Measurements from ENCODE around the gene SAP30.

DNA sequence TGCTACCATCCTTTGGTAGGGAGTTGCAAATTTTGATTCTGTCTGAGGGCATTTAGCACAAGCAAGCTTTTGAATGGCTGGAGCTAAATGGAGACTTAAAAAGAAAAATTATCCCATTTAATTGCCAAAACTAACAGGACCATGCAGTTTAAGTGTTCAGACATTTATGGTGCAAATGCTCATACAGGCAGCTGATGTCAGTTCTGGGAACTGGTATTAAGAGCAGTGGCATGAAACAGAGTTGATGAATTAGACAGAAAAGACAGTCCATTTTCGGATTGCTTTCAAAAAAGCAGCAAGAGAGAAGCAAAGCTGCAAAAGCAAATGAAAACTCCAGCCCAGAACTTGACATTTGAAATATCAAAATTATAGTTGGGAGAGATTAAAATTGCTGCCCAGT lies 26.9 kb downstream of the SAP30 start:
- TF ChIP-seq, protein P1, sequence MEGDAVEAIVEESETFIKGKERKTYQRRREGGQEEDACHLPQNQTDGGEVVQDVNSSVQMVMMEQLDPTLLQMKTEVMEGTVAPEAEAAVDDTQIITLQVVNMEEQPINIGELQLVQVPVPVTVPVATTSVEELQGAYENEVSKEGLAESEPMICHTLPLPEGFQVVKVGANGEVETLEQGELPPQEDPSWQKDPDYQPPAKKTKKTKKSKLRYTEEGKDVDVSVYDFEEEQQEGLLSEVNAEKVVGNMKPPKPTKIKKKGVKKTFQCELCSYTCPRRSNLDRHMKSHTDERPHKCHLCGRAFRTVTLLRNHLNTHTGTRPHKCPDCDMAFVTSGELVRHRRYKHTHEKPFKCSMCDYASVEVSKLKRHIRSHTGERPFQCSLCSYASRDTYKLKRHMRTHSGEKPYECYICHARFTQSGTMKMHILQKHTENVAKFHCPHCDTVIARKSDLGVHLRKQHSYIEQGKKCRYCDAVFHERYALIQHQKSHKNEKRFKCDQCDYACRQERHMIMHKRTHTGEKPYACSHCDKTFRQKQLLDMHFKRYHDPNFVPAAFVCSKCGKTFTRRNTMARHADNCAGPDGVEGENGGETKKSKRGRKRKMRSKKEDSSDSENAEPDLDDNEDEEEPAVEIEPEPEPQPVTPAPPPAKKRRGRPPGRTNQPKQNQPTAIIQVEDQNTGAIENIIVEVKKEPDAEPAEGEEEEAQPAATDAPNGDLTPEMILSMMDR (IDR thresholded peaks at IDR 0.05; ENCODE audit: low read length), result no peak
- TF ChIP-seq EZH2 (IDR thresholded peaks at IDR 0.05; ENCODE audit: borderline replicate concordance, low read length), result no peak

All from OCI-LY1 (cell line).